A204.1 (cell line): ENCODE data around the gene HOXC5.

Source experiments
- FAIRE-seq: peaks from 2 replicates; lab custom pipeline; 2012; peaks lifted over from hg19 to GRCh38; lab: Jason Lieb, UNC

HOXC5 gene

DNA sequence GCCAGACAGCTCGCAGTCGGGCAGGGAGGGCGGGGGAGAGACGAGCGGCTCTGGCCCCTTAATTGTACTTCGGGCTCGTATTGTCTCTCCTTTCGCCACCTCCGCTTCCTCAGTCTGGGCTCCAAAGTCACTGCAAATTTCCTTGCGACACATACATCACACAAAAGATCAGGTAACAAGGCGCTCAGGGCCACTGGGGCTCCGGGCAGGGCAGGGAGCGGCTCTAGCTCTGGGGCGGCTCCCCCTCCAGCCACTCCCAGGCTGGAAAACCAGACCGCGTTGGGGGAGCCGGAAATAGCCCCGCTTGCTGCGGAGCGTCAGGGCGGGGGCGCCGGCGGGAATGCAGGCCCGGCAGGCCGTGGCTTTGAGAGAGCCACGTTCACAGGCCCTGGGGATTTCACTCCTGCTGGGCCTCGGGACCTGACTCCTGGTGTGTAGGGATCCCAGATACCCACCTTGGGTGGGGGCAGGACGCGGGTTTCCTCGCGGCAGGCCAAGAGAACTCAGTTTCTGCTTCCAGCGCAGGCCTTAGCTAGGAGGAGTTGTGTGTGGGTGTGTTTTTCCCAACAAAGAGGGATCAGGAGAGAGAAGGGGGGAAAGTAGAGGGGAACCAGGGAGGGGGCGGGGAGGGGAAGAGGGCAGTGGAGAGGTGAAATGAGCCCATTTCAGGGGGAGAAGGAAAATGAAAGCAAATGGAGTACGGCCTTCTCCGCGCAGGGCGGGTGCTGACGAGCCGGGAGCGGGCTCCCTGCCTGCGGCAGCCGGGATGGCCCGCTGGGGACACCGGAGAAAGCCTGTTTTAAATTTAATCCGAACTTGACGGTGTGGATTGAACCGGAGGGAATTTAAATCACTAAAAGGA, 37.2 kb upstream of the HOXC5 start:
- no peak for FAIRE-seq

DNA sequence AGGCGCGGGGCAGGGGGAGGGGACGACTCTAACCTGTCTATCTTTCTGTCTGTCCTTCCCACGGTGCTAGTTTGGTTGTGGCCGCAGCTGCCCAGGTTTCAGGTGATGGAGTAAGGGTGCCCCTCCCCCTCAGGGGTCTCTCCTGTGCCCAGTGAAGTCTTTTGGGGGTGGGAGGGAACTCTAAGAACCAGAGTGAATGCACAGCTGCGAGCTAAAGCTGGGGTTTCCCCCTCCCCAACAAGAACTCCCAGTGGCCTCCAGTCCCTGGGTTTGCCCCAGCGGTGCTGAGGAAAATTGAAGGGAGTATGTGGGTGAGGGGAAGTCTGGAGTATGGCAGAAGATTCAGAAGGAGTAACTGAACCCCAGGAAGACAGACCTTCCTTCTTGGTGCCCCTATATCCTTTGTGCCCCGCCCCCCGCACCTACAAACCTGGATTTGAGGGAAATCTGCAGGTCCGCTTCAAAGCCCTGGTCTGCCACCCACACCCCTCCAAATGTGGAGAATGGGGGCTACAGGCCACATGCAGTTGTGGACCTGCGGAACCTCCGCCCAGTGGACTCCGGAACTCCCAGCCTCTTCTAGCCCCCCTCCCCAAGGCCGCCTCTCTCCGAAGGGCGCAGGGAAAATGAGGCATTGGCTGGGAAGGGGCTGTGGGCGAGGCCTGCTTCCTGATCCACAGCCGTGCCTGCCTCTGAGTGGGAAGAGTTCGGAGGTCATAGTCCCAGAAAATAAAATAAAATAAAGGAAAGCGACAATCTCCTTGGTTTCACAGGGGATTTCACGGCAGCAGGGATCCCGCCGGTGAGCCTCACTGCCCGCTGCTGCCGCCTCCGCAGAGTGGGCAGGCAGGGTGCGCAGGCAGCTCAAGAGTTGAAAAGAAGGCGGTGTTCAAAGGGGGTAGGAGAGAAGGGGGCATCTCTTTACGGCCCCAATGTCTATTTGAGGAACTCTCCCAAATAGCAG, 36.3 kb upstream of the HOXC5 start:
- FAIRE-seq, result no peak

DNA sequence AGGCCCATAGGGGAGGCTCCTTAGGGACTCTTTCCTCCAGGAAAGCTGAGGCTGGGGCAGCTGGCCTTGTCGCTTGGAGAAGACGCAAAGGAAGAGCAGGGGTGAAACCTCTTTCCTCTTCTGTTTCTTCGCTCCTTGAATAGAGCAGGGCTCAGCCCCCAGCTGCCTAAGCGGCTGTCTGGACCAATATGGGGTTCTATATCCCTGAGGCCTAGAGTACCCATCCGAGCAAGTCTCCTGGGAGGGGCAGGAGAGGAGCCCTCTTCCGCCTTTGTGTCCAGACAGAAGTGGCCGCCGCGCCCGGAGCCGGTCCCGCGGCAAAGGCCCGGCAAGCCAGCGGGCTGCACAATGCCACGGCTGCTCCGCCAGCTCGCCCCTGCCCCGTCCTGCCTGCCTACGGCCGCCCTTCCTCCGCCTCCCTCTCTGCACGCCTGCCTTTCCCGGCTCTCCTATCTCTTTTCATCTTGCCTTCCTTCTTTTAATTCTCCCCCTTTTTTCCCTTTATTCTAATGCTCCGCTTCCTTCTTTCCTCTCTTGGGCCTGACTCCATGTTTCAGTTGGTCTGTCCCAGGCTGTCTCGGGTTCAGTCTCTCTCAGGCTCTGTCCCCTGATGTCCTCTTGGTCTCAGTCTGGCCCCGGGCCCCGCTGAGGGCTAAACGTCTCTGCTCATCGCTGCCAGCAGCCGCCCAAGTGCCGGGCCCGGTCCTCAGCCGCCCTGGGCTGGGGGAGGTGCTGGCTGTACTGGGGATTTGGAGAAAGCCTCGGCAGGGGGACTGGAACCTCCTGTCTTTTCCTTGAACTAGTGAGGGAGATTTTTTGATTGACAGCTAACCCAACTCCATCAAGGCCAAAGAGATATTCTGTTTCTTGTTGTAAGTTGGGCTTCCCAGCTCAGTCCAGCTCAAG, 35.4 kb upstream of the HOXC5 start:
- FAIRE-seq, result no peak

DNA sequence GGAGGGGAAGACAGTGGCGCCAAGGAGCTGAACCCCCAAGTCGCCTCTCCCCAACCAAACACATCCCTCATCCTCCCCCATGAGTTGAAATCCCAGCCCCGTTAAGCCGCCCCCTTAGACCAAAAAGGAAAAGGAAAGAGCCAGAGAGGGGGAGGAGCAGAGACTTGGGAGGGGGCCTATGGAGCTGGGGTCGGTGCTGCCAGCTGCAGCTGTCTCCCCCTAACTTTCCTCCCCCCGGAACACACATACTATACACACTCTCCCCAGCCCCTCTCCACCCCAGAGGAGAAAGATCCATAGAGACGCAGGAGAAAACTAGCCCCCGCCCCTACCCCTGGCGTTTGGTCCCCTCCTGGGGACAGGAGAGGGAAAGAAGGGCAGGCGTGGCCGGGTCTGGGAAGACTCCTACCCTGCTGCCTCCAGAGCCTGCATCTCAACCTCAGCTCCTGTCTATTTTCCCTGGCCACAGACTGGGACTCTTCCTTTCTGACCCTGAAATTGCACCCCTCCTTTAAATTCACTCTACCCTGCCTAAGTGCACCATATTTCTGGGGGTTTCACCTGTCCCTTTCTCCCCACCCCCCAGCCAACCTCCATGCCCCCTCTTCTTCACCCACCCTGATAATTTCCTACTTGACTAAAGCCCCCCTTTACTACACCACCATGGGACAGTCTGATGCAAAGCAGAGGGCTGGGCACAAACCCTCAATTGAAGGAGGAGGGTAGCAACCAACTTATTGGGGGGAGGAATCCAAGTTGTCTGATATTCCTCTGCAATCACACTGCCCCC, 34.5 kb upstream of the HOXC5 start:
- FAIRE-seq, result no peak

DNA sequence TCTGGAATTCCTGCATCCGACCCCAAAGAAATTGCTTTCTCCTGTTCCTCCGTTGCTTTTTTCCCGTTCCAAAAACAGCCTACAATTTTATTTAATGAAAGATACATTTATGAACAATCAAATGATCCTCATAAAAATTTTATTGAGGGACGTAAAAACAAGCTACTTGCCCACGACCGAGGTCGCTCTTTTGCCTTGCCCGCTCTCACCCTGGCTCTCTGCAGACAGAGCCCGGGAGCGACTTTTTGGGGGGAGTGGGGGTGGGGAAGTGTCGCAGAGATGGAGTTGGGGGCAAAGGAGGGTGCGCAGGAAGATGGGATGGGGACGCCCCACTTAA, 34.0 kb upstream of the HOXC5 start:
- no peak for FAIRE-seq

DNA sequence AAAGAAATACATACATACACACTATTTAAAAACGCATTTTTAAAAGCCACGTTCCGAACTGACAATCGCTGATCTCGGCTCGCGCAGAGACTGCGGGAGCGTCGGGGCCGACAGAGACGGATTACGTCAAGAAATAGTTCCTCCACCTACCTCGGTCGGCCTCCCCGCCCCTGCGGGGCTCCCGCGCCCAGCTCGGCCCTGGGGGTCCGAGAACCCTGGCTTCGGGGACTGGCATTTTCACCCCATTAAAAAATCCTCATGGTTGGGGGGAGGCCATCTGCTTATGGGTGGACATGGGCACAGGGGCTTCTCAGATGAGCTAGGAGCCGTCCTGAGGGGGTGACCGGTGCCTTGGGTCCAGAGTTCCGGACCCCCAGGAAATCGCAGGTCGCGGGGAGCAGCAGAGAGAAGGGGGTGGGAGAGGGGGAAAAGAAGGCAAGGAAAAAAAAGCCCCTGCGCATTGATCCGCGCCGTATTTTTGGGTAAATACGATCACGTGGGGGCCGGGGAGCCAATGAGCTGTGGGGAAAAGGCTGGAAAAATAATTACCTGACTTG, 33.2 kb upstream of the HOXC5 start:
- FAIRE-seq, result no peak

DNA sequence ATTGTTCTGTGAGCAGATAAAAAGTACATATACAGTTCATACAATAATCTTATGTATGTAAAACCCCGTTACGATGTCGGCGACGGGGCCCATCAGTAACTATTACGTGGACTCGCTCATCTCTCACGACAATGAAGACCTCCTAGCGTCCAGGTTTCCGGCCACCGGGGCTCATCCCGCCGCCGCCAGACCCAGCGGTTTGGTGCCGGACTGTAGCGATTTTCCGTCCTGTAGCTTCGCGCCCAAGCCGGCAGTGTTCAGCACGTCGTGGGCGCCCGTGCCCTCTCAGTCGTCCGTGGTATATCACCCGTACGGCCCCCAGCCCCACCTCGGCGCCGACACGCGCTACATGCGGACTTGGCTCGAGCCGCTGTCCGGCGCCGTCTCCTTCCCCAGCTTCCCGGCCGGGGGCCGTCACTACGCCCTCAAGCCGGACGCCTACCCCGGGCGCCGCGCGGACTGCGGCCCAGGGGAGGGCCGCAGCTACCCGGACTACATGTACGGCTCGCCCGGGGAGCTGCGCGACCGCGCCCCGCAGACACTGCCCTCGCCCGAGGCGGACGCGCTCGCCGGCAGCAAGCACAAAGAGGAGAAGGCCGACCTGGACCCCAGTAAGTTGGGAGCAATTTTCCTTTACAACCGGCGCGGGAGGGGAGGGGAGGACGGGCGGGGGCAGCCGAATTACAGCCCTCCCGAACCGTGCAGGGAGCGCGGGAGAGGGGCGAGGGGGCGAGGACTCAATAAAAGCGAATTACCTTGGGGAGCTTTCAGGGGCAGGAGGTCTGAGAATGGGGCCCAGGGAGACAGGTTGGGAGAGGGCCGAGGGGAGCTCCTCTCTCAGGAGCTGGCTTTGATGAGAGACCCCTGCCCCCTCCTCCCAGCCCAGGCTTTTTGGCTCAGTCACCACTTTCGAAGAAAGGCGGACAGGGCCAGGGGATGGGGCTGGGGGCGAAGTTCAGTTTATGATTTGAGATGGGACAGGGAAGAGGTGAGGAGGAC, 32.4 kb upstream of the HOXC5 start, which contains the start of gene HOXC9:
Gene HOXC9 (plus strand): TSS at position 46 of the 999 bp plus-strand sequence. CDS start 28 bp downstream, at position 74.
- FAIRE-seq, result no peak

DNA sequence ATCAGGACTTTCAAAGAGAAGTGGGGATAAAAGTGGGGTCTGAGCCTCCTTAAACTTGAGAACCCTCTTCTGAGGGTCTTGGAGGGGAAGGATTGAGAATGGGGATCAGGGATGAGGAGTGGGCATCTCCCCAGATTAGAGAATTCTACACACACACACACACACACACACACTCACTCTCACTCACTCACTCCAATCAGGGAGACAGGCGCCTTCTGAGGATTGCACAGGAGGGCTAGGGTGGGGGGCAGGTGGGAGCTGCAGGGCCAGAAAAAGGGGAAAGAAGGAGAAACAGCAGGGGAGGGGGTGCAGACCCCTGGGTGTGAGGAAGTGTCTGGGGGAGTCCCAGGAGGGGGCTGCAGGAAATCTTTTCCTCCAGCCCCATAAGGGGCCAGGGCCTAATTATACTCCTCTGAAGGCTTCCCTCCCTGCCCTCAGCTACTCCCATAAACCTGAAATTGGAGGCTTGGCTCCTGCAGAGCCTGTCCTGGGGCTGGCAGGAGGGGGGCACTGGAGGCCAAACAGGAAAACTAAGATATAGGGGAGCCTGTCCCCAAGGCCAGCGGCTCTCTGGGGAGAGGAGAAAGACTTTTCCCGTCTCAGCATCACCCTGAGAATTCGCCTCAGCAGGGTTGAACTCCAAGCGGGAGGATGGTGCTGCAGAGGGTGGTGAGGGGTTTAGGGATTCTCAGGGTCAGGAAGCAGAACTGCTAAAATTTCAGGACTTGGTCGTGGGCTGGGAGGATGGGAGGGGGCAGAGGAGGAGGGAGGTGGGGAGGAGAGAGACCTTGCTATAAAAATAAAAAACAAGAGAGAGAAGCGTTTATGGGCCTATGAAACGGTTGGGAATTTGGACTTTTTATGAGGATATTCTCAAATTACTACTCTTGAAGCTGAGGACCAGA, 31.3 kb upstream of the HOXC5 start:
- FAIRE-seq, result no peak

DNA sequence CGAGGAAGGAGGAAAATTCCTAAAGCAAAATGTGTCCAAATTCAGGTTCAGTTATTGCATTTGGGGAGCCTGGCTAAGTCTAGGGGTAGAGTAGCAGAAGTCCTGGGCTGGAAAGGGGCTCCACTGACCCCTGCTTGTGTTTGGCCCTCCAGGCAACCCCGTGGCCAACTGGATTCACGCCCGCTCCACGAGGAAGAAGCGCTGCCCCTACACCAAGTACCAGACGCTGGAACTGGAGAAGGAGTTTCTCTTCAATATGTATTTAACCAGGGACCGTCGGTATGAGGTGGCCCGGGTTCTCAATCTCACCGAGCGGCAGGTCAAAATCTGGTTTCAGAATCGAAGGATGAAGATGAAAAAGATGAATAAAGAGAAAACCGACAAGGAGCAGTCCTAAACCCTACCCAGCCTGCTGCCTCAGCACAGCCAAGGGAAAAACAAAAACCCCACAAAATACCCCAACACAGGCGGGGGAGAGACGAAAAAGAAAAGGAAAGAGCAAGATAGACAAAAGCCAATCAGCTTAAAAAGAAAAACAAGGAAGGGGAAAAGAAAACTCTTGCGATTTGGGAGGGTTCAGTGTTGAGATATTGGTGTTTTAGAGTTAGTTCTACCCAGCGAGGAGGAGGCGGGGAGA, 30.5 kb upstream of the HOXC5 start:
- FAIRE-seq, result no peak

DNA sequence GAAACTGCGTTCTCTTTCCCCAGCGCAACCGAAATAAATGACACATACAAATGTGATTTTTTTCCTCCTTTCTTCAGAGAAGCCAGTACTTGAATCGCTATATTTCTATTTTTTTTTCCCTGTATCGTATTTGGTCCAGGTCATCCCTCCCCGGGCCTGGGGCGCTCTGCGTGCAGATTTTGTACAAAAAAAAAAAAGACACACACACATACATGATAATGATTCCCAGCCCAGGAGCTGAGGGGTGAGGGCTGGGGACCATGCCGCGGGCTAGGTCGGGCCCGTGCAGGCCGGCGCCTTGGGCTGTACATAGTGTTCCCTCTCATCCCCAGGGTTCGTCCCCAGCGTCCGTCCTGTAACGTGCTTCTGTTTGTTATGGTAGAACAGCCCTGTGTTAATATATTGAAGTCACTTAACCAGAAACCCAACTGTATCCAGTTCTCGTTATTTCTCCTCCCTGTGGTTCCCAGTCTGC, 29.9 kb upstream of the HOXC5 start:
- no peak for FAIRE-seq

GRCh38 chr12:54003625-54004024, 29.2 kb upstream of the HOXC5 start:
- FAIRE-seq, result no peak

DNA sequence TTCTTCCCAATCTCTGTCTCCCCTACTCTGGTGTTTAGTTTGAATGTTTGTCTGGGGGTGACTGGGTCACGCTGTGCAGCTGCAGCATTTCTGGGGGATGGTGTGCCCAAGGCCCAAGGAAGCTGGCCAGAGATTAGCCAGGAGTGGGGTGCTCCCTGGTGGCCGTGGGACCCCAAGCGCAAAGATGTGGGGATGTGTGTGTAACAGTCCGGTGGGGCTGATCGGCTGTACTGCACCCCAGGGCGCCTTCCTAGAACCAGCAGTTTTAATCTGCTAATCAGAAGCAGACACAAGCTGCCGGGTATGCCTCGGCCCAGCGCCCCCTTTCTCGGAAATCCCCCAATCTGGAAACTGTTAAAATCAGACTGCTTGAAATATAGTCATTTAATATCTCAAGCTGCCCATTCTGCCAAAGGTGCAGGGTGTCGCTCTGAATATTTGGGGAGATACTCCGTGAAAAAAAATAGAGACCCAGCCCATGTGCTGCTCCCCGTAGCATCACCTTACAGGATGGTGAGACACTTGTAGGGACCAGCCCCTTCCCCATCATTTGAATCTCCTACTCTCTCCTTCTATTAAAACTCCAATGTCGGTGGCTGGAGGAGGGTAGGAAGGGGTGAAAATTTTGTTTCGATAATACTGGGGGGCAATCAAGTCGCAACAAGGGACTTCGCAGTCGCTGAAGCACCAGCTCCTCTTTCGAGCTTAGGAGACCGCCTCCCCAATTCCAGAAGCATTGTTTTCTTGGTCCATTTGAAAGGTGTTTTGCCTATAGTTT, 28.6 kb upstream of the HOXC5 start:
- no peak for FAIRE-seq

DNA sequence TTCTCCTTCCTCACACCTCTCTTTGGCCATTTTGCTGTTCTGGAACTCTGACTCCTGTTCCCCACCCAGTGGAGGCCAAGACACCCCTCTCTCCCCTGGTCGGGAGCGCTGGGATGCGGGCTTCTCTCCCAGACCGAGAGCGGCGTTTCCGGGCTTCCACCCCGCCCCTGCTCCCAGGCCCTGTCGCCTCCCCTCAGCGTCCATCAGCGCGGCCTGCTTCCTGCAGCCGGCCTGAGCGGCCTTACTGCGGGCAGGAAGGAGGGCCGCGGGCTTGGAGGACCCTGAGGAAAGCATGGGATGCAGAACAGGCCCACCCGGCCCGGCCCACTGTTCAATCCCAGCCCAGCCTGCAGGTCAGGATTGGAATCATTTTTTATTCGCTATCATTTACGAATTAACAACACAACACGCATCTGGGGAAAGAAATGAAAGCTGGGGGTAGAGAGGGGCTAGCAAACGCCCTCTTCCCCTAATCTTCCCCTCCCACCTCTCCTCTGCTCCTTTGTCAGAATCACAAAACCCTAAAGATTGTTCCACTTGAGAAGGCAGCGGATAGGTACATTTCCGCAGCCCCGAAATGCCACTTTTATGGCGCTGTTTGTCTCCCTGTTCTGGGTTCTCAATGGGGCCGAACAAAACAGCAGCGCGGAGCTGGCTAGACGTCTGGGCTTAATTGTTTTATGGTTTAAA, 27.9 kb upstream of the HOXC5 start:
- FAIRE-seq, result no peak

DNA sequence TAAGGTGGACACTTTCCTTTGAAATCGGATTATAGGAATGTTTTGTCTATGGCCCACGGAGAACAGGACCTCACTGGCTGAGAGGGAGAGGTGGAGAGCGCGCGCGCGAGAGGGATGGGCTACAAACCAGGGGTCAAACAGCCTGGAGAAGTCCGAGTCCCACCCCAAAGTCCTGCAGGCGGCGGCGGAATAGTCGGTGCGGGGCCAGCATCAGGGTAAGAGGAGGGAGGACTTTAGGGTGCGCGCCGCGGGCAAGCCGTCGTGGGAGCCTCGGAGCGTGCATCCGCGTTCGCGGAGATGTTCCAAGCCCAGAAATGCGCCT, 27.4 kb upstream of the HOXC5 start:
- FAIRE-seq, result no peak

- no peak for FAIRE-seq
These were observed 26.8 kb upstream of the HOXC5 start for GRCh38 chr12:54005853-54006558.
